T-helper 1 cell treated with Interleukin-12 subunit alpha and Interleukin-12 subunit beta and Interleukin-4 antibody, amounts not matched to agents 30 ng/mL and 1 ng/mL, for 36 hours (primary cell): Measurements from ENCODE around the gene HES5. TPM values are rescaled to one million over a fixed set of nuclear protein-coding genes. Genes with fewer than 3 reads are reported as not detected.

Experiments used
- intact Hi-C: fragments of 100-400 bp; cut with micrococcal nuclease; formaldehyde crosslinking; loops from one replicate; pipeline ENCODE4 v1.15.1; 2024
- total RNA-seq: library from RNA; stranded (reverse); gene quantifications from 2 replicates; pipeline ENCODE4 v1.2.3, GENCODE V29; 2022

The HES5 gene
- total RNA-seq, 1 donor from 2014 or later = not detected

- intact Hi-C loops = loop anchor here (1.0 to 5.0 kb wide), 15 partner anchors 9 to 1355 kb away; partner anchors contain the start of genes C1orf174, CEP104, DFFB and MORN1
These were observed 17.4 kb upstream of the HES5 start for GRCh38 chr1:2547210-2548067.

DNA sequence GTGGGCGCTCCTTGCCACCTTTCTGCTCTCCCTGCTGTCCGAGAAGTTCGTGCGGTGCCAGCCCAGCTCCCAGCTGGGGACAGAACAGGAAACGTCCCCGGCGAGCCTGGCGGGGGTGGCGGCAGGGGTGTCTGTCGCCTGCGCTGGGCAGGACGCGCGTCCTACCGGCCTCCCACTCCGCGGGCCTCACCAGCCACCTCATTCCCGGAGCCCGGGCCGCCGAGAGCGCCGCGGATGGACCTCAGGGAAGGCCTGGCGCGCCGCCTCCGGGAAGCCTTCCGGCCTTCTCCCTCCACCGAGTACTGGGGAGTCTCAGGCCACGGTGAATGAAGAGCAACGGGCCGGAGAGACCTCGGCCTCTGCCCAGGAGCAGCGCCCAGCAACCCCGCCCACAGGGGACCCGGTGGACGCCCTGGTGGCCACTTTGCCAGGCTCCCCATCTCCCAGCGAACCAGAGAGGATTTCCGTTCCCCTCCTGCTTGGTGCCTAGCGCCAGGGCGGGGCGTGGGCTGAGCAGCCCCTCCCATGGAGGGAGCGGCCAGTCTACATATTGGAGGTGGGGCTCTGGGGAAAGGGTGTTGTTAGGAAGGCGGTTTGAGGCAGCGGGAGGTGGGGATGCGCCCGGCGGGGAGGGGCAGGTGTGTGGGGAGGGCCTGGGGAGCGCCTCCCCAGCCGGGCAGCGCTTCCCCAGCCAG, 16.6 kb upstream of the HES5 start:
- intact Hi-C loops = loop anchor here (1.0 to 5.0 kb wide), 8 partner anchors 20 to 1356 kb away; partner anchors contain the start of genes C1orf174, CEP104, DFFB and MORN1

GRCh38 chr1:2545754-2546514, 15.9 kb upstream of the HES5 start:
- intact Hi-C loops = loop anchor here (2.0 to 5.0 kb wide), 5 partner anchors 244 to 1356 kb away; partner anchors contain the start of genes C1orf174, CEP104 and DFFB

DNA sequence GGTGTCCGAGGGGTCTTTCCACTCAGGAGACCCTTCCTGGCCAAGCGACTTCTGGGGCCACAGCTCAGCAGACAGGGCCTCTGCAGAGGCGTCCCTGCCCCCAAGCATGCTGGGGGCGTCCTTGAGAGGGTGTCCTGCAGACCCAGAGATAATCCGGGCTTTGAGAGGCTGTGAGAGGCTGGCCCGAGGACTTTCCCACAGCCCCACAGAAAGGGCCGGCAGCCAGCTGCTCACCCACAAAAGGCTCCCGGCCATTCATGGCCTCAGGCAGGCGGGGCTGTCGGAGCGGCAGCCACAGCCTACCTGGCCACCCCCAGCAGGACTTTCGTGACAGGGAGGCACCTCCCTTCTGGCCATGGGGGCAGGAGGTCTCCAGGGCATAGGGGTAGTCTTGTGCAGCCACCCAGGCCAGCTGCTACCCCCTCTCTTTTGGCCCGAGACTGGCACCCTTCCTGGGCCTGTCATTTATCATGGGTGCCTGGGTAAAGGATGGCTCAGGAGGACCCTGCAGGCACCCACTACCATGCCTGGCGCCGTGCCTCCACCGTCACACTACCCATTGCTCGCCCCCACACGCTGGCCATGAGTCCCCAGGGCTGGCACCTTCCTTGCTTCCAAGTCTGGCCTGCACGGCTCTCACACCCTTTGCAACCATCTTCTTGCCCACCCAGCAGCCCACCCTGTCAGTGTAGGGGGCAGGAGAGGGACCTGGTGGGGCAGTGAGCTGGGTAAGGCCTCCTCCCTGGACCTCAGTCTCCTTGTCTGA, 15.0 kb upstream of the HES5 start:
- intact Hi-C loops = loop anchor here (5.0 kb wide), 3 partner anchors 243 to 1357 kb away; partner anchors contain the start of genes C1orf174, CEP104 and DFFB

GRCh38 chr1:2544093-2544874, 14.2 kb upstream of the HES5 start:
- intact Hi-C loops = no loop called here

GRCh38 chr1:2543543-2544092, 13.6 kb upstream of the HES5 start:
- intact Hi-C loops = no loop called here

DNA sequence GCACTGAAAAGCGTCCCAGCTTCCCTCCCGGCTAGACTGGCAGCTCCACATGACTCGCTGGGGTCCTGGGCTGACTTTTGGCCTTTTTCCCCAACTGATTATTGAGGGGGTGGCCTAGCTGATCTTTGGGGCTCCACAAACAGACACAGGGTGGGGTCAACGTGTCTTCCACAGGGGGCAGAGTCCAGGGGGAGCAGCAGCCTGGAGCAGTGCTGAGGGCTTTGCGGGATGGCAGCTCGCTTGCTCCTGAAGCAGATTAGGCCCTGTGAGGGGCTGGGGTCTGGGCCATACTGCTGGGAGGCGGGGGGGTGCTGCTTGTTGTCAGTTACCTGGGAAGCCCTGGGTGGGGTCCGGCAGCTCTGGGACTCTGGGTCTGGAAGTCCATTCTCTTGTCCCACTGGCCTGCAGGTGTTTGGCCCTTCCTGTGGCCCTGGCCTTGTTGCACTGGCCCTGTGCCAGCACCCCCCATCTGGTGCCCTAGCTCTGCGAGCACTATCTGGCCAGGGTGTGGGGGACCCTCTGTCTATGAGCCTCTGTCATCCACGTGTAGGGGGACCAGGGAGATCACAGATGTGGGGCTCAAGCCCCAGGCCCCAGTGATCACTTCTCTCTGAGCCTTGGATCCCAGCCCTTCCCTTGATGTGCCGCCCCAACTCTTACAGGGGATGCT, 12.3 kb upstream of the HES5 start:
- intact Hi-C loops = no loop called here

DNA sequence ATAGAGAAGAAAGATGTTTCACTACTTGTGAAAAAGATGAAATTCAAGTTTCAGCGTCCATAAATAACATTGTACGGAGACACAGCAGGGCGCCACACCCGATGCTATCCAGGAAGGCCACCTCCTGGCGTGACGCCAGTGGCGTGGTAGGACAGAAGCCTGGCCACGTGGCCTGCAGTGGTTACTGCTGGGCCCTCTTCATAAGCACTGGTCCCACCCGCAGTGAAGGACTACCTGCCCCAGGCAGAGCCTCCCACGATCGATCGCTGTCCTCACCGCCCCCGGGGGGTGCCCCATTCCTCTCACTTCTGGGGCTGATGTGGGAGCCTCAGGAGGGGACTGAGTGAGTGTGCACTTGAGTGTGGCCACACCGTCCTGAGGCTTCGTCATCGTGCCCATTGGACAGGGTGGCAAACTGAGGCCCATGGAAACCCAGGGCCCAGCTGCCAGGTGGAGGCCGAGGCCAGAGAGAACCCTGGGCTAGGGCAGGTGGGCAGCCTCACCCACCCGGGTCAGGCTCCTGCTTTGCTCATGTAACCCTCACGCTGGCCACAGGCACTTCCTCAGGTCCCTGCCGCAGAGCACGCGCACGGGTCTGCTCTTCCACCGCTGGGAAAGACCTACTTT, 11.7 kb upstream of the HES5 start:
- intact Hi-C loops = no loop called here

GRCh38 chr1:2540816-2541492, 10.9 kb upstream of the HES5 start:
- intact Hi-C loops = no loop called here

- intact Hi-C loops = no loop called here
These were observed 9.3 kb upstream of the HES5 start for GRCh38 chr1:2539312-2539907.

DNA sequence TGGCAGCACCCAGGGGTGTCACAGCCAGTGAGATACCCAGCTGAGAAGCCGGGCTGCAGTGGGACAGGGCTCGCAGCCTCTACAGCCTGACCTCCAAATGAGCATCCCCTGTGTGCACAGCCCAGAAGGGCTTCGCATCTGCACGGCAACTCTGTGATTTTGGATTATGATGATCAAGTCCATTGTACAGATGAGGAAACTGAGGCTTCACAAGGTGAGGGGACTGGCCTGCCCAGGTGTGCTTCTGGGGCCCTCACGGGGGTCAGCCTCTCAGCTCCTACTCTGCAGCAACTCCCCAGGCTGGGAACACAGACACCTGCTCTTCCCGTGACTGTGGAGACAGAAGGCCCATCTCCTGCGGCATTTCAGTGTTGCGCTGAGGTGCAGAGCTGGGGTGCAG, 8.8 kb upstream of the HES5 start:
- intact Hi-C loops = no loop called here

- intact Hi-C loops = no loop called here
These were observed 8.3 kb upstream of the HES5 start for GRCh38 chr1:2538376-2538775.

DNA sequence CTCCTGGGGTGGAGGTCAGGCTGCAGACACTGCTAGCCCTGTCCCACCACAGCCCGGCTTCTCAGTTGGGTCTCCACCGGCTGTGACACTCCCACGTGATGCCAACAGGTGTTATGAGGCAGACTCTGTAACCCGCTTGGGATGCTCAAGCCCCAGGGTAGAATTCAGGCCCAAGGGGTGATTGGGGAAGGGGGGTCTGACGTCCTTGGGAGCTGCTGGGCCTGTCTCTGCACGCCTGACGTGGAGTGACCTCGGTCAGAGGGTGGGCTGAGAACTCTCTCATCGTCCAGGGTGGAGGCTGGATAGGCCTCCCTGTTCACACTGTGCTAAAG, 7.7 kb upstream of the HES5 start:
- intact Hi-C loops = no loop called here

DNA sequence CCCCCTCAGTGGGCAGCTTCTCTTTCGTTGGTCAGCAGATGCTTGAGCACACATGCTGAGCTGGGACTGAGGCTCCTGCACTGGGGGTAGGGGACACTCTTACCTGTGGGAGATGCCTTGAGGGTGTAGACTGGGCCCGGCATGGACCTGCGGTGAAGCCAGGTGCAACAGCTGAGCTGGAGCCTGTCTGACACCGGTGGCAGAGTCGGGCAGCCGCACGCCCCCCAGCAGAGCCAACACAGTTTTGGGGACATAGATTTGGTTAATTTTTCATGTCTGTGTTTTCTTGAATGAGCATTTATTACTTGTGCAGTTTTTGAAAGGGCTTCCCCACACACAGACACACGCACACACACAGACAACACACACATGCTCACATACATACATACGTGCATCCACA, 5.9 kb upstream of the HES5 start:
- intact Hi-C loops = no loop called here

DNA sequence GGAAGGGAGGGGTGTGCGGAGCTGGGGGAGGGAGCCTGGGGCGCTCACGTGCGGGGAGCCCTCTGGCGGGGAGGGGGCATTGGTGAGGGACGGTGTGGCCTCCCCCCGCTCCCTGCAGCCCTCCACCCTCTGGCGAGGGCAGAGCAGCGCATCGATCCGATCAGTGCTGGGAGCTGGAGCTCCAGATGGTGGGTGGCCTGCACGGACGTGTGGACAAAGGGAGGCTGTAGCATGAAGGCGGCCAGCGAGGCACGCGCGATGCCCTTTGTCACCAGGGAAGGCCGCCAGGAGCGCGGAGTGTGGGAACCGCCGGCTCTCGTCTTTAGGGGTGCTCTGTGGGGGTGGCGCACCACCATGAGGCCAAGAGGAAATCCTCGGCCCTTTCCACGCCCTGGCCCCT, 5.4 kb upstream of the HES5 start:
- intact Hi-C loops = no loop called here

DNA sequence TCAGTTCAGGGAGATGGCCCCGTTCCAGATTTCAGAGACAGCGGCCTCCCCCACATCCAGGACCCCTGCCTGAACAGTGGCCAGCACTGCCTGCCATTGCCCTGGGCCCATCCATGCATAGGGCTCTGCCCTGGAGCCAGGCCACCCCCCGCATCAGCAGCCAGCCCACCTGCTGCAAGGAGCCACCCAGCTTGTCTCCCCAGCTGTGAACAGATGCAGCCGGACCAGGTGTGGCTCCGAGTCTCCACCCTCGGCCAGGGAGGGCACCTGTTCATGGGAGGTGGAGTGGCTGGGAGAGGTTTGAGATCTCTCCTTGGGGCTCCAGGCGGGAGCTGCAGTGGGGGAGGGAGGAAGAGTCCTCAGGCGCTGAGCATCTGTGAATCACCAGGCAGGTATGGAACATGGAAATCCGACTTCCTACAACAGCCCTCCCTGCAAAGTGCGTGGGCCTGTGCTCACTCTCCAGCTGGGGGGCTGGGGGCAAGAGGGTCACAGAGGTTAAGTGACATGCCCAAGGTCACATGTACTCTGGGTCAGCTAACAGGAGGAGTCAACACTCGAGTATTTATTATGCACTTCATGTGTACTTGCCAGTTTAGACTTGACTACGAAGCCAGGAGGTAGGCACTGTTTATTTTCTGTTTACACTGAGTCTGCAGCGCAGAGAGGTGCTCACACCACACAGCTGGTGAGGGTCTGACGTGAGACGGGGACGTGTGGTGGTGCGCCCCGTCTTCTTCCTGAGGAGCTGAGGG, 4.8 kb upstream of the HES5 start:
- intact Hi-C loops = no loop called here

DNA sequence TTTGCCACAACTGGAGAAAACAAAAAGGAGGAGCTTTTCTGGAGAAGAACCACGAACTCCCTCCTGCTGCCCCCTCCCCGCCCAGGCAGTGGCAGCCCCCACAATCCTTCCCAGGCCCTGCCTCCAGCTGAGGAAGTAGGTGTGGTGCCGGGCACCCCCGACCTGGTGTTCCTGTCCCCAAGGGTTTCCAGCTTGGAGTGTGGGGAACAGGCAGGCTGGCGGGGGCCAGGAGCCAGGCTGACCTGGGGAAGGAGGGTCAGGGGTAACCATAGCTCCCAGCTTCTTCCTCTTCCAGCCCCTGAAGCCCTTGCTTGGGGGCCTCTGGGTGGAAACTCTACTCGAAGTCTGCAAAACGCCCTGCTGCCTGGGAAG, 4.2 kb upstream of the HES5 start:
- intact Hi-C loops = no loop called here
